GM12874 (cell line): ENCODE measurements around the gene FBXO33.

Experiments used
- TF ChIP-seq, protein P1 (sequence below): IDR thresholded peaks from 2 replicates; pipeline ENCODE4 v1.5.1; 2011; ENCODE audit warnings: low read depth, mild to moderate bottlenecking, control low read depth, low read length, moderate library complexity; ENCODE audit not compliant: insufficient read depth

FBXO33 gene, protein sequence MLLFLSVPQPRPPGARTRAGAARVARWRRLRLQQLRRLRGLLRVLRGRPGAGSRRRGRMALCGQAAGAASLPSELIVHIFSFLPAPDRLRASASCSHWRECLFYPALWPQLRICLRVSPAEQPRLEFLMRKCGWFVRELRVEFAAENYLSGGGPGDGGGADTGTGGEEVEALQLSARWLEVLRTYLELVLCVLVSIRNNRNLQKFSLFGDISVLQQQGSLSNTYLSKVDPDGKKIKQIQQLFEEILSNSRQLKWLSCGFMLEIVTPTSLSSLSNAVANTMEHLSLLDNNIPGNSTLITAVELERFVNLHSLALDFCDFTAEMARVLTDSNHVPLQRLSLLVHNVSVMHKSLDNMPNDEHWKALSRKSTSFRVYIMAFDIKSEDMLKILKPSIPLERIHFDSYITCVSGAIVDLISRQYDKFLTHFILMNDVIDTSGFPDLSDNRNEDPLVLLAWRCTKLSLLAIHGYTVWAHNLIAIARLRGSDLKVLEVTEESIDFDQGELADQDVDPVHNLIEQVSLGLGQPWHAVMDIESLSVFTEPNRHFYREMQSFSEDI

GRCh38 chr14:39432179-39432618 lies at the start of gene FBXO33:
FBXO33 (minus strand) TSS chr14:39432433; CDS start chr14:39432162, 271 bp downstream.
- TF ChIP-seq, protein P1, sequence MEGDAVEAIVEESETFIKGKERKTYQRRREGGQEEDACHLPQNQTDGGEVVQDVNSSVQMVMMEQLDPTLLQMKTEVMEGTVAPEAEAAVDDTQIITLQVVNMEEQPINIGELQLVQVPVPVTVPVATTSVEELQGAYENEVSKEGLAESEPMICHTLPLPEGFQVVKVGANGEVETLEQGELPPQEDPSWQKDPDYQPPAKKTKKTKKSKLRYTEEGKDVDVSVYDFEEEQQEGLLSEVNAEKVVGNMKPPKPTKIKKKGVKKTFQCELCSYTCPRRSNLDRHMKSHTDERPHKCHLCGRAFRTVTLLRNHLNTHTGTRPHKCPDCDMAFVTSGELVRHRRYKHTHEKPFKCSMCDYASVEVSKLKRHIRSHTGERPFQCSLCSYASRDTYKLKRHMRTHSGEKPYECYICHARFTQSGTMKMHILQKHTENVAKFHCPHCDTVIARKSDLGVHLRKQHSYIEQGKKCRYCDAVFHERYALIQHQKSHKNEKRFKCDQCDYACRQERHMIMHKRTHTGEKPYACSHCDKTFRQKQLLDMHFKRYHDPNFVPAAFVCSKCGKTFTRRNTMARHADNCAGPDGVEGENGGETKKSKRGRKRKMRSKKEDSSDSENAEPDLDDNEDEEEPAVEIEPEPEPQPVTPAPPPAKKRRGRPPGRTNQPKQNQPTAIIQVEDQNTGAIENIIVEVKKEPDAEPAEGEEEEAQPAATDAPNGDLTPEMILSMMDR = no peak

- TF ChIP-seq, protein P1 = no peak
These were observed 42.2 kb upstream of the FBXO33 start for GRCh38 chr14:39474416-39474911.

- TF ChIP-seq, protein P1 = no peak
These were observed 39.8 kb upstream of the FBXO33 start for GRCh38 chr14:39472078-39472477.

DNA sequence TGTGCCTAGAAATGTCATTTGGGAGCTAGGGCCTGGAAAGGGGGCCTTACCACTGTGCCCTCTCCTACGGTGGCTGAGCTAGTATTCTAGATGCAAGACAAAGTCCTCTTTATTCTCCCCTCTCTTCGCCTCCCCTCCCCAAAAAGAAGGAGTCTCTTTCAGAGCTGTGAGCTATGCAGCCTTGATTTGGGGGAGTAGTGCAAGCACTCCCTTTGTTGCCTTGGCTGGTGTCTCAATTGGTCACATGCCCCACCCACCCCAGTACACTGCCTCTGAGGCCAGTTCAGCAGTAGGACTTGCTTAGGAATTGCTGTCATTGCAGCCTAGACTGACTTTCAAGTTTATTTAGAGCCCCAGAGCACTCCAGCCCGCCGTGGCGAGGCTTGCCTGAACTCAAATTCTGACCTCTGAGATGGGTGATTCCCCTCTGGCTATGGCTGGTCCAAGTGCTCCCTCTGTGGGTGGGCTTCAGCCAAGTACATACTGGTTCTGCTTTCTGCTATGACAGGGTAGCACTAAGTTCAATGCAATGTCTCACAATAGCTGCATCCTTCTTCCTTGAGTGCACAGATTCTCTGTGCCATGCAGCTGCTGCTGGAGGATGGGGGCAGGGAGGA lies 37.0 kb upstream of the FBXO33 start:
- TF ChIP-seq, protein P1 = peak; percentile 64; the same call in 1 of the 2 replicates

DNA sequence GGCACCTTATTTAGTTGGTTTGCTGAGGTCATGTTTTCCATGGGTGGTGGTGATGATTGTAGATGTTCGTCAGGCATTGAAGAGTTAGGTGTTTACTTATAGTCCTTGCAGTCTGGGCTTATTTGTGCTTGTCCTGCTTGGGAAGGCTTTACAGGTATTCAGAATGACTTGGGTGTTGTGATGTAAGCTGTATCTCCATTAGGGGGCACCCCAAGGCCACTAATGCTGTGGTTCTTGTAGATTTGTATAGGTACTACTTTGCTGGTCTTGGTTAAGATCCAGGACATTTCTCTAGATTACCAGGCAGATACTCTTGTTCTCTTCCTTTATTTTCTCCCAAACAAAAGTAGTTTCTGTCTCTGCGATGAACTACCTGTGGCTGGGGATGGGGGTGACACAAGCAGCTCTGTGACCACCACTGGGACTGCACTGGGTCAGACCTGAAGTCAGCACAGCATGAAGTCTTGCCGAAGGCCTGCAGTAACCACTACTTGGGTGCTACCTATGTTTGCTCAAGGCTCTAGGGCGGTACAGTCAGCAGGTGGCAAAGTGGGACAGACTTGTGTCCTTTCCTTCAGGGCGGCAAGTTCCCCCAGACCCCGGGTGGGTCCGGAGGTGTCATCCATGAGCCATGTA lies 35.8 kb upstream of the FBXO33 start:
- TF ChIP-seq, protein P1 = peak; percentile 58; the same call in 1 of the 2 replicates

DNA sequence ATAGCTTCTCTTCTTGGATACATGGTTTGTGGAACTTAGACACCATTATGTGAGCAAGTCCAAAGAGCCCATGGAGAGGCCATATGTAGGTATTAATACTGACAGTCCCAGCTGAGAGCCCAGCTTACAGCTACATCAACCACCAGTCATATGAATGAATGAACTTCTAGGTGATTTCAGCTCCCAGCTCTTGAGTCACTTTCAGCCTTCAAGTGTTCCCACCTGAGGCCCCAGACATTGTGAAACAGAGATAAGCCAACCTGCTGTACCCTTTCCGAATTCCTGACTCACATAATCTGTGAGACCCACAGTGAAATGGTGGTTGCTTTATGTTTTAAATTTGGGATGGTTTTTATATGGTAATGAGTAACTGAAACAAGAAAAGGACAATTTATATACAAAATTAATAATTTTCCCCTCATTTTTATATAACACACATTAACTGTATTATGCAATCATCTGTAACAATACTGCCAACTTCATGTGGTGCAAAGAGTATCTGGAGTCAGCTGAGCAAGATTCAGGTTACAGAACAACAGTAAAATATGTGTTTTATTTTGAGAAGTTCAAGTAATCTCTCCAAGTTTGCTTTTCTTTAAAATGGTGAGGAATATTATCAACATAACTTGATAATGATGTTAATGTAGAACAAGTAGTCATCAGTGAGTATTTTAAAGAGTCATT lies 27.7 kb upstream of the FBXO33 start:
- TF ChIP-seq, protein P1 = no peak
